NB4 (cell line): ENCODE results near the gene XPC.

Experiments
- DNase-seq: peaks from one replicate; pipeline ENCODE4 v3.0.0; 2010; ENCODE audit warnings: low read depth
- H3K4me3 ChIP-seq: one replicate; pipeline ENCODE4 v1.5.1; 2011; ENCODE audit warnings: mild to moderate bottlenecking, low read depth, low read length, moderate library complexity
- CTCF ChIP-seq: IDR thresholded peaks from one replicate; pipeline ENCODE4 v1.5.1; 2012; ENCODE audit warnings: low read depth, low read length
- MAX ChIP-seq: IDR thresholded peaks from 2 replicates; pipeline ENCODE4 v1.6.1; 2011; ENCODE audit warnings: low read depth, low read length
- MYC ChIP-seq: IDR thresholded peaks from 2 replicates; pipeline ENCODE4 v1.6.1; 2011; ENCODE audit warnings: low read depth, low read length
- POLR2A ChIP-seq: IDR thresholded peaks from 2 replicates; pipeline ENCODE4 v1.6.1; 2011; ENCODE audit warnings: mild to moderate bottlenecking; ENCODE audit not compliant: insufficient read length; ENCODE audit errors: extremely low read depth

XPC gene

GRCh38 chr3:14186854-14187458, 8.6 kb upstream of the XPC start:
- DNase-seq = no peak
- TF ChIP-seq MYC (no peak), POLR2A (no peak), MAX (no peak)
- no peak overlapping the region for H3K4me3 ChIP-seq

GRCh38 chr3:14183015-14183577, 4.7 kb upstream of the XPC start:
- no peak for TF ChIP-seq MAX
- TF ChIP-seq CTCF = no peak

GRCh38 chr3:14181253-14181652, 2.9 kb upstream of the XPC start:
- no peak overlapping the region for H3K4me3 ChIP-seq
- DNase-seq = no peak
- TF ChIP-seq MAX (no peak), CTCF (no peak), MYC (no peak), POLR2A (no peak)

More at GRCh38 chr3:14183015-14183577, 4.7 kb upstream of the XPC start:
- peak overlapping the region; percentile 25 for H3K4me3 ChIP-seq
- no peak for DNase-seq

- DNase-seq = no peak
- peak overlapping the region; percentile 99 for H3K4me3 ChIP-seq
- no peak for TF ChIP-seq POLR2A
Observed at GRCh38 chr3:14179795-14180194, 1.4 kb upstream of the XPC start.

- peak overlapping the region; percentile 99 for H3K4me3 ChIP-seq
- TF ChIP-seq MAX = no peak
- no peak for TF ChIP-seq POLR2A
- TF ChIP-seq MYC = no peak
- no peak for TF ChIP-seq CTCF
- DNase-seq = no peak
Observed at GRCh38 chr3:14179114-14179465, 689 bp upstream of the XPC start.

GRCh38 chr3:14177580-14178246, 688 bp downstream of the XPC start:
- DNase-seq = peak; percentile 20

More at GRCh38 chr3:14177580-14178246, 688 bp downstream of the XPC start:
- no peak for TF ChIP-seq CTCF
- TF ChIP-seq POLR2A = no peak
- TF ChIP-seq MAX = no peak
- no peak for TF ChIP-seq MYC
- peak overlapping the region; percentile 84 for H3K4me3 ChIP-seq
